ENCODE measurements around the gene STK17A.

GRCh38 chr7:43621729-43622448 lies 39.0 kb downstream of the STK17A start:
- TF ChIP-seq CTCF (IDR thresholded peaks at IDR 0.05) (no peak), EZH2 (IDR thresholded peaks at IDR 0.05) (no peak)
